IgD-negative memory B cell (primary cell): ENCODE results near the gene KCNAB2. TPM values are rescaled to one million over a fixed set of nuclear protein-coding genes. Genes with fewer than 3 reads are reported as not detected.

Experiments
- H3K27ac Mint-ChIP-seq, 3 donors: one replicate each; pipeline ENCODE4 v1.8.0; 2020 to 2022; ENCODE audit warnings: mild to moderate bottlenecking in 3 of 3, mixed read lengths in 3 of 3, moderate library complexity in 1 of 3
- H3K27me3 Mint-ChIP-seq: one replicate; pipeline ENCODE4 v1.8.0; 2021; ENCODE audit warnings: mixed read lengths
- H3K36me3 Mint-ChIP-seq: one replicate; pipeline ENCODE4 v1.8.0; 2020; ENCODE audit warnings: mild to moderate bottlenecking, mixed read lengths
- H3K4me1 Mint-ChIP-seq, 3 donors: one replicate each; pipeline ENCODE4 v1.8.0; 2020 to 2022; ENCODE audit warnings: mixed read lengths in 3 of 3, mild to moderate bottlenecking in 1 of 3
- H3K4me3 Mint-ChIP-seq, 4 donors: one replicate each; pipeline ENCODE4 v1.8.0; 2020 to 2022; ENCODE audit warnings: mild to moderate bottlenecking in 4 of 4, mixed read lengths in 4 of 4, moderate library complexity in 3 of 4
- H3K9me3 Mint-ChIP-seq, 3 donors: one replicate each; pipeline ENCODE4 v1.8.0; 2020 to 2021; ENCODE audit warnings: mixed read lengths in 3 of 3, mild to moderate bottlenecking in 1 of 3
- polyA plus RNA-seq: library from polyadenylated mRNA; unstranded; fragments of 300-500 nt; fragmentation: Illumina TruSeq; gene quantifications from one replicate; pipeline ENCODE4 v1.2.3, GENCODE V29; 2021

KCNAB2 gene
- polyA plus RNA-seq, 1 donor from 2014 or later: 20.4 TPM

DNA sequence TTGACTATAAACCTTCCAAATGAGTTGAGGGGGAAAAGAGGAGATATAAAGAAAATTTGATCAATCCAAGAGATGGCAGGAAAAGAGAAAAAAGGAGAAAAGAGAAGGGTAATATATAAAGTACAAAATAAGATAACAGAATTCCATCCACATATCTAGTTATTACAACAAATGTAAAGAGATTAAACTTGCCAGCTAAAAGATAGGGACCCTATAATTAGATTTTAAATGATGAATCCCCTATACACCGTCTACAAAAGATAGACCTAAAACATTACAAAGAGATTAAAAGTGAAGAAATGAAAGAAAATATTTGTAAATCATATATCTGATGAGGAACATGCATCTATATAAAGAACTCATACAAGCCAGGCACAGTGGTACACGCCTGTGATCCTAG is 71.4 kb downstream of the KCNAB2 start:
- Mint-ChIP-seq H3K4me1 (no peaks in the 10 kb centered on the region), H3K27ac (no peak overlapping the region), H3K4me3 (no peak overlapping the region), H3K9me3 (peaks cover 0 to 12% (median 4%) of the 10 kb centered on the region in 3 donors), H3K36me3 (peaks cover 2% of the 10 kb centered on the region), H3K27me3 (no peaks in the 10 kb centered on the region)

DNA sequence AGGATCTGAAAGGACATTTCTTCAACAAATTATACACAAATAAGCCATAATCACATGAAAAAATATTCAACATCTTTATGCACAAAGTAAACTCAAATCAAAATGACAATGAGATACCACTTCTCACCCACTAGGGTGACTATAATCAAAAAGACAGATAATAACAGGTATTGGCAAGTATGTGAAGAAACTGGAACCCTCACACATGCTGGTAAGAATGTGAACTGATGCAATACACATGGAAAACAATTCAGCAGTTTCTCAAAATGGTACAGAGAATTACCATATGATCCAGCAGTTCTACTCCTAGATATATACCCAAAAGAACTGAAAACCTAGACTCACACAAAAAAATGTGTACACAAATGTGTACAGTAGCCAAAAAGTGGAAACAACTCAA is 71.9 kb downstream of the KCNAB2 start:
- Mint-ChIP-seq H3K4me1 (peaks cover 0 to 2% (median 0%) of the 10 kb centered on the region in 3 donors), H3K36me3 (no peaks in the 10 kb centered on the region), H3K27me3 (no peaks in the 10 kb centered on the region), H3K9me3 (peaks cover 0 to 12% (median 4%) of the 10 kb centered on the region in 3 donors), H3K4me3 (no peak overlapping the region), H3K27ac (no peak overlapping the region)

DNA sequence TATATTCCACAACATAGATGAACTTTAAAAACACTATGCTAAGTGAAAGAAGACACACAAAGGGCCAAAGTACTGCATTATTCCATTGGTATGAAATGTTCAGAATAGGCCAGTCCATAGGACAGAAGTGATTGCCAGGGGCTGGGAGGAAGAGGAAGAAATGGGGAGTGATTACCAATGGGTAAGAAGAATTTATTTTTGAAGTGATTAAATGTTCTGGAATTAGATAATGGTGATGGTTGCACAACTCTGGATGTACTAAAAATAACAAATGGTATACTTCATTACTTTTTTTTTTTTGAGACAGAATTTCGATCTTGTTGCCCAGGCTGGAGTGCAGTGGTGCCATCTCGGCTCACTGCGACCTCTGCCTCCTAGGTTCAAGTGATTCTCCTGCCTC is 72.7 kb downstream of the KCNAB2 start:
- peaks cover 0 to 12% (median 4%) of the 10 kb centered on the region in 3 donors for H3K9me3 Mint-ChIP-seq
- H3K4me3 Mint-ChIP-seq: no peak overlapping the region
- H3K4me1 Mint-ChIP-seq: peaks cover 0 to 2% (median 0%) of the 10 kb centered on the region in 3 donors
- peak overlapping the region in 1 of 3 donors; percentile 36 for H3K27ac Mint-ChIP-seq
- no peaks in the 10 kb centered on the region for H3K27me3 Mint-ChIP-seq
- H3K36me3 Mint-ChIP-seq: no peaks in the 10 kb centered on the region

DNA sequence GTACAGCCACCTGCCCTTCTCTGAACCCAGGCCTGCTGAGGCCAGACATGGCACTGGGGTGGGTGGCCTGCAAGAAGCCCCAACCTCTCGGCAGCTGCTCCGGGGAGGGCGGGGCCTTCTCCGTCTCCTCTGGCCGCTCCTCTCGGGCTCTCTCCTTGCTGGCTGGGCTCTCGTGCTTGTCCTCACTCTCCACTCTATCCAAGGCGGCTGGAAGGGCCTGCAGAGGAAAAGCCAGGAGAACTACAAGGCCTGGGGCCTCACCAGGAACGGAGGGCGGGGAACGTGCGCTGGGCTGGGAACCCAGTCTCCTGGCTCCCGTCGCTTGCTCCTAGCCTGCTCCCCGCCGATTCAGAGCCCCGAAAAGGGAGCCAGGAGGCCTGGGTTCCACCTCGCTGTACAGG is 75.3 kb downstream of the KCNAB2 start:
- Mint-ChIP-seq H3K36me3 (no peaks in the 10 kb centered on the region), H3K27ac (no peak overlapping the region), H3K9me3 (peaks cover 0 to 11% (median 4%) of the 10 kb centered on the region in 3 donors), H3K4me3 (no peak overlapping the region), H3K27me3 (peaks cover 8% of the 10 kb centered on the region), H3K4me1 (peaks cover 0 to 2% (median 0%) of the 10 kb centered on the region in 3 donors)

DNA sequence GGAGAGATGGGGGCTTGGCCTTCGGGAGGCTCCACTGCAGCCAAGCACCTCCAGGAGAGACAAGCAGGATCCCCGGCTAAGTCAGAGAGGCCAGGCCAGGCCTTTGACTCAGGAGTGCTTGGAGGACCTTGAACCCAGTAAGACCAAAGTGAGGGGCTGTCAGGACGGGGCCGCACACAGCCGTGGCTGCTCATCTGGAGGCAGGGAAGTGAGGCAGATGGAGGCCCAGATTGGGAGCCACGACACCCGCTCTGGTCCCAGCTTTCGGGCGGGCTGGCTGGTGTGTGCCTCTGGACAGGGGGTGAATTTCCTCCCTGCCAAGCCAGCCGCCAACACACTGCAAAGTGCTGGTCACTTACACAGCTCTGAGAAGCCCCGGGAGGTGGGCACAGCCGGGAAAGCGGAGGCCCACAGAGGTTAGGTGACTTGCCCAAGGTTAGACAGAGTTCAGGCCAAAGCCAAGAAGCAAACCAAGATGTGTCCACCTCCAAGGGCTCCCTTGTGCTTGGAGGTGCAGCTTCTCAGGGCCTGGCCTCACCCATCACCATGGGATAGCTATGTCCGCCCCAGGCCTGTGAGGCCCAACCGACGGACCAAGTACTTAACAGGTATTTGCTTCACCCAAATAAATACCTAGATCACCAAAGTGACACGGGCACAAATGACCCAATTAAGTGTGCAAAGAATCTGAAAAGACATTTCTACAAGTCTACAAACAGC is 76.1 kb downstream of the KCNAB2 start:
- Mint-ChIP-seq H3K9me3 (peaks cover under 1 to 4% (median 3%) of the 10 kb centered on the region in 3 donors), H3K4me3 (no peak overlapping the region), H3K36me3 (no peaks in the 10 kb centered on the region), H3K27ac (no peak overlapping the region), H3K27me3 (peaks cover 8% of the 10 kb centered on the region), H3K4me1 (peaks cover 0 to 3% (median 0%) of the 10 kb centered on the region in 3 donors)

DNA sequence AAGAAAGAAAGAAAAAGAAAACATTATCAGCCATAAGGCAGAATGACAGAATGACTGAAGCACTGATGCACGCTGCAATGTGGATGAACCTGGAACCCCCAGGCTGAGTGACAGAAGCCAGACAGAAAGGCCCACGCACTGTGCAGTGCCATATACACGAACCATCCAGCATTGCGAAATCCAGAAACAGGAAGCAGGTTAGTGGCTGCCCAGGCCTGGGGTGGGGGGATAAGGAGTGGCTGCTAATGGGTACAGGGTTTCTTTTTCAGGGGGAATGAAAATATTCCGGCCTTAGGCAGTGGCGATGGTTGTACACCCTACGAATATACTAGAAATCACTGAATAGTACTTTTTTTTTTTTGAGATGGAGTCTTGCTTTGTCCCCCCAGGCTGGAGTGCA is 77.4 kb downstream of the KCNAB2 start:
- Mint-ChIP-seq H3K4me1 (peaks cover 0 to 4% (median 0%) of the 10 kb centered on the region in 3 donors), H3K36me3 (no peaks in the 10 kb centered on the region), H3K4me3 (no peak overlapping the region), H3K27me3 (peaks cover 11% of the 10 kb centered on the region), H3K9me3 (peaks cover 0 to 4% (median 1%) of the 10 kb centered on the region in 3 donors), H3K27ac (no peak overlapping the region)

DNA sequence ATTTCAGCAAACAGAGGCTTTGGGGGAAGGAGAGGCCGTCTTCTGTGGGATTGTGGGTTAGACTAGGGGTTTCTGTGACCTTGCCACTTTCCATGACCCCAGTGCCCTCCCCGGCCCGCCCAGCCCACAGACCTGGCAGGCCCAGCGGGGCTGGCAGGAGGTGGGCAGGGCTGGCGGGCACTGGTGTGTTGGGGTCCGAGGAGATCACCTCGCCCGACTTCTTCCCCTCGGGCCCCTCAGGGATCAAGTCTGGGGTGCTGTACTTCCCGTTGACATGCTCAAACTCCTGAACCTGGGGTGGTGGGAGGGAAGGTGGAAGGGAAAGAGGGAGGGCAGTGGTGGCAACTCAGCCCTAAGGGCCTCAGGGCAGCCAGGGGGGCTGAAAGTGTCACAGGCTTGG is 78.1 kb downstream of the KCNAB2 start:
- Mint-ChIP-seq H3K27ac (no peak overlapping the region), H3K27me3 (peaks cover 11% of the 10 kb centered on the region), H3K9me3 (peaks cover 0 to 1% (median 1%) of the 10 kb centered on the region in 3 donors), H3K4me3 (no peak overlapping the region), H3K36me3 (no peaks in the 10 kb centered on the region), H3K4me1 (peaks cover 0 to 4% (median 0%) of the 10 kb centered on the region in 3 donors)

DNA sequence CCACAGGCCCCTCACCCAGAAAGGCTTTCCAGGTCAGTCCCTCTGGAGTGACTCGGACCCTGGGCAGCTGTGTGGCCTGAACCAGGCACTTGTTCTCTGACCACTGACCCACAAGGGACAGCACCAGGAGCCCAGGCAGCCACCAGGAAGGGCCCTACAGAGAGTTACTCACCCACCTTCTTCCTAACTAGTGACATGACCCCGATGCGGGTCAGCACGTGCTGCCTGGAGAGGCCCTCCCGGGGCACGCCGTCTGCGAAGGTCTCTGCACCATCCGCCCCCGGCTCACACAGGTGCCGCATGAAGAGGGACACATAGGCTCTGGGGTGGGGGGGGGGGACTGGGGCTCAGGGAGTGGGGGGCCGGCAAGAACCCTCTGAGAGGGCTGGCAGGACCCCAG is 78.7 kb downstream of the KCNAB2 start:
- peaks cover 0 to 4% (median 0%) of the 10 kb centered on the region in 3 donors for H3K4me1 Mint-ChIP-seq
- H3K9me3 Mint-ChIP-seq: peaks cover 0 to 1% (median 1%) of the 10 kb centered on the region in 3 donors
- H3K27ac Mint-ChIP-seq: no peak overlapping the region
- no peaks in the 10 kb centered on the region for H3K36me3 Mint-ChIP-seq
- H3K4me3 Mint-ChIP-seq: no peak overlapping the region
- peaks cover 11% of the 10 kb centered on the region for H3K27me3 Mint-ChIP-seq

DNA sequence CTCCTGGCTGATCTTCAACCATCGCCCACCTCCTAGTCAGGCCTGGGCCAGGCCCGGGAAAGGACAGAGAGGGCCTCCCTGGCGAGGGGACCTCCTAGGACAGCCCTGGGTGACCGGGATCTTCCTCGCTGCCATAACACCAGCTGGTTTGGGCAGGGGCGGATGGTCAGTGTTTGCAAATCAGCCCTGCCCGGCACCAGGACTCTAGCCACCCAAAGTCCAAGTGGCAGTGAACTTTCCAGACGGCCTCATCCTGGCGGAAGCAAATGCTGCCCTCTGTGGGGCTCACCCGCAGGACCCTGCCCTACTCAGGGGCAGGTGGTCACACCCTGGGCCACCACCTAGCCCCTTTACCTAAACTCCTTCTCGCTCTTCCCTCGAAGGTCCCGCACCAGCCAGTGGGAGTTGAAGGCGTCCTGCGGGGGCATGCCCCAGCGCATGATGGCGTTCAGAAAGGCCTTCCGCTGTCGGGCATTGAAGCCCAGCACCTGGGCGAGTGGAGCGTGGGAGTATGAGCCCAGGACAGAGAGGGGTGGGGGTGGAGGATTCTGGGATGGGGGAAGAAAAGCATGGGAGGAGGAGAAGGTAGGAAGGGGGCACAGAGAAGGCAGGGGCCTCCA is 79.2 kb downstream of the KCNAB2 start:
- no peaks in the 10 kb centered on the region for H3K36me3 Mint-ChIP-seq
- H3K27me3 Mint-ChIP-seq: peaks cover 11% of the 10 kb centered on the region
- no peak overlapping the region for H3K27ac Mint-ChIP-seq
- no peak overlapping the region for H3K4me3 Mint-ChIP-seq
- peaks cover 0 to 4% (median 0%) of the 10 kb centered on the region in 3 donors for H3K4me1 Mint-ChIP-seq
- peaks cover 0 to 1% (median 1%) of the 10 kb centered on the region in 3 donors for H3K9me3 Mint-ChIP-seq

DNA sequence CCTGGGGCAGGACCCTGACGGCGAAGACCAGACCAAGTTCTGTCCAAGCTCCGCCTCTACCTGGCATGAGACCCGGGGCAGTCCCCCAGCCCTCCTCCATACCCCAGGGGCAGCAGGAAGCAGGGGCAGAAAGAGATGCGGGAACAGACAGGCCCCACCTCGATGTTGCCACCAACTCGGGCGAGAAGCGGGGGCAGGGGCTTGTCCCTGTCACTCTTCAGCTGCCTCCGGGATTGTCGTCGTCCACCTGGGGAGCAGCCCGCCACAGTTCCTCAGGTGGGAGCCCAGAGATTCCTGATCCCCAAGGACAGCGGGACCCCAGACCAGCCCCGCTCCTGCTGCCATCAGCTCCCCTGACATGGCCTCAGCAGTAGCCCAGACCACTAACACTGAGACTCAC is 79.7 kb downstream of the KCNAB2 start:
- Mint-ChIP-seq H3K4me1 (peaks cover 0 to 4% (median 0%) of the 10 kb centered on the region in 3 donors), H3K36me3 (no peaks in the 10 kb centered on the region), H3K4me3 (no peak overlapping the region), H3K27ac (peak overlapping the region in 1 of 3 donors; percentile 58), H3K27me3 (peaks cover 11% of the 10 kb centered on the region), H3K9me3 (peaks cover 0 to 1% (median 0%) of the 10 kb centered on the region in 3 donors)

DNA sequence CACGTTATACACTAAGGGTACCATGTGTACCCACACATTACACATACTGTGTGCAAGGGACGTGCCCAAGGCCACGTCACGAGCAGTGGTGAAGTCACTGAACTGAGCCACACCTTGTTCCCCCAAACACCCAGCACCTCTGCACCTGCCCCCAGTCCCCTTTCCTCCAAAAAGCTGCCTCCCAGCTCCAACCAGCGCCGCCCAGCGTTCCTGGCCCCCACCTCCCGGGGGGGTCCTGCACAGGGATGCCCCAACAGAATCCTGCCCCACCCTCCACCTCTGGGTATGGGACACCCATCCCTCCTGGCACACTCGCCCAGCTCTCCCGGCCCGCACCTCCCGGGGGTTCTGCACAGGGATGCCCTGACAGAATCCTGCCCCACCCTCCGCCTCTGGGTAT is 80.3 kb downstream of the KCNAB2 start:
- no peaks in the 10 kb centered on the region for H3K36me3 Mint-ChIP-seq
- H3K27ac Mint-ChIP-seq: peak overlapping the region in 1 of 3 donors; percentile 58
- peaks cover 11% of the 10 kb centered on the region for H3K27me3 Mint-ChIP-seq
- peaks cover 0 to 4% (median 0%) of the 10 kb centered on the region in 3 donors for H3K4me1 Mint-ChIP-seq
- peak overlapping the region in 1 of 4 donors; percentile 5 for H3K4me3 Mint-ChIP-seq
- H3K9me3 Mint-ChIP-seq: peaks cover 0 to 1% (median 0%) of the 10 kb centered on the region in 3 donors

DNA sequence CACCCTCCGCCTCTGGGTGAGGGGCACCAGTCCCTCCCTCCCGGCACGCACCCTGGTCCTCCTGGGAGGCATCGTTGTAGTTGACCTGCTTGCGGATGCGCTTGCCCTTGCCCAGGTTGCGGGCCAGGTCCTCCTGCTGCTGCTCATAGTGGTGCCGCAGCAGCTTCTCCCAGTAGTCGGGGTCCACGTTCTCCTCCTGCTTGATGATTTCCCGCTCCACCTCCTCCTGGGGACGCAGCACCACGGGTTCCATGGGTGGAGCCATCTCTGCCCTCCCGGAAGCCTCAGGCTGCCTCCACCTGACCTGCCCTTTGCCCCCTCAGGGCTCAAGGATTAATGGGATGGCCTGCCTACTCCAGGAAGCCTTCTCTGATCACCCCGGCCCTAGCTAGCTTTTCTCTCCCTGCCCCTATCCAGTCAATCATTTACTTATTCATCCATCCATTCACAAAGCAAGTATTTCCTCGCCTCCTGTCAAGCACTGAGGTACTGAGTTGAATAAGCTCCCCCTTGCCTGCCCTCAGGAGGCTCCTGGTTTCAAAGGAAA is 80.9 kb downstream of the KCNAB2 start:
- H3K4me3 Mint-ChIP-seq: peak overlapping the region in 1 of 4 donors; percentile 75
- H3K27me3 Mint-ChIP-seq: peaks cover 11% of the 10 kb centered on the region
- peaks cover 0 to 4% (median 0%) of the 10 kb centered on the region in 3 donors for H3K4me1 Mint-ChIP-seq
- no peak overlapping the region for H3K27ac Mint-ChIP-seq
- H3K36me3 Mint-ChIP-seq: no peaks in the 10 kb centered on the region
- H3K9me3 Mint-ChIP-seq: peaks cover 0 to 1% (median 0%) of the 10 kb centered on the region in 3 donors

DNA sequence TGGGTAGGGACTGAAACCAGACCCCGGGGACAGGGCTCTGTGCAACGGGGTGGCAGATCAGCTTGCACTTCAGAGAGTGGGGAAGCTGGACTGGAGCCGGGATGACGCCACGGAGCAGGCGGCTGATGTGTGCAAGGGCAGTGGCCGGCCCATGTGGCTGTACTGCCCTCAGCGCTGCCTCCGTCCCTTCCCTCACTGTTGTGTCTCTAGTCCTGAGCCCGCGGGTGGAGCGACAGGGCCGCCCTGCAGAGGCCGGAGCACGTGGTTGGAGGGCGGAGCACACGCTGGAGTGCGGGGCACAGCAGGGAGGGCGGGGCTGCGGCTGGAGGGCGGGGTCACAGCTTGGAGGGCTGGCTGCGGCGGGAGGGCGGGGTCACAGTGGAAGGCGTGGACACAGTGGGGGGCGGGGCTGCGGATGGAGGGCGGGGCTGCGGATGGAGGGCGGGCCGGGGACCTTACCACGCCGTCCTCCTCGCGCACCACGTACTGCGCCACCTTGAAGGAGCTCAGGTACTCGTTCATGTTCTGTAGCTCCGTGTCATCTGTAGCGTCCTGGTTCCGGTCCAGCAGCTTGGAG is 82.0 kb downstream of the KCNAB2 start:
- Mint-ChIP-seq H3K27ac (no peak overlapping the region), H3K27me3 (peaks cover 11% of the 10 kb centered on the region), H3K4me3 (peak overlapping the region in 1 of 4 donors; percentile 79), H3K4me1 (peaks cover 0 to 5% (median 0%) of the 10 kb centered on the region in 3 donors), H3K9me3 (peaks cover 5 to 8% (median 8%) of the 10 kb centered on the region in 3 donors), H3K36me3 (no peaks in the 10 kb centered on the region)

DNA sequence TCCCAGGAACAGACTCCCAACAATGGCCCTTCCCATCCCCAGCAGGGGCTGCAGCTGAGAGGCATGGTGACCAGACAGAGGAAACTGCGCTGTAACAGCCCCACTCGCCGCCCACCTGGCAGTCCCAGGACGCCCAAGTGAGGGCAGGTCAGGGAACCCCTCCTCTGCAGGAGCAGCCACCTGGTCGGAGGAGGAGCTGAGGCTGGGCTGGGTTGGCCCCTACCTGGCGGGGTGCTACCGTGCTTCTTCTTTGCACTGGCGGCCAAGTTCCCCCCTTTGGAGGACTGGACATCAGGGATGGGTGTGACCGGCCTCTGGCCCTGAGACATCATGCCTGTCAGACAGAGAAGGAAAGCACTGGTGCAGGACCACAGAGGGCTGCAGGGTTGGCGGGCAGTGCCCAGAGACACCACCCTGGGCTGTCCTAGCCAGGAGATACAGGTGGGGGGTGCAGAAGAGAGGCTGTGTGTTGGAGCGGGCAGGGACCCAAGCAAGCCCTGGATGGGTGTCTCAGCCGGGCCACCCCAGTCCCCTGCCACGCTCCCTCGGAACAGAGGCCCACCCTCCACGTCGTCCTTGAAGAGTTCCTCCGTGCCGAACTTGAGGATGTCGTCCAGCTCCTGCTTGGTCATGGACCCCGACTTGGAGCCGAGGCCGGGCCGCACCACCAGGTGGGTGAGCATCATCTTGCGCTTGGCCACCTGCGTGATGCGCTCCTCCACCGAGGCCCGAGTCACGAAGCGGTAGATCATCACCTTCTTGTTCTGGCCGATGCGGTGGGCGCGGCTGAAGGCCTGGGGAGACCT is 82.8 kb downstream of the KCNAB2 start:
- H3K4me1 Mint-ChIP-seq: peaks cover 0 to 5% (median 0%) of the 10 kb centered on the region in 3 donors
- H3K36me3 Mint-ChIP-seq: no peaks in the 10 kb centered on the region
- H3K27me3 Mint-ChIP-seq: peaks cover 11% of the 10 kb centered on the region
- H3K4me3 Mint-ChIP-seq: peak overlapping the region in 1 of 4 donors; percentile 79
- no peak overlapping the region for H3K27ac Mint-ChIP-seq
- peaks cover 6 to 8% (median 8%) of the 10 kb centered on the region in 3 donors for H3K9me3 Mint-ChIP-seq
